Liver (tissue), 3 donors: ENCODE data around the gene RAD51B.

ENCODE experiments used
- EGR1 ChIP-seq, 2 donors: IDR thresholded peaks; 2 replicates each; pipeline ENCODE4 v1.6.1; 2016 to 2018; ENCODE audit warnings: antibody characterized with exemption in 2 of 2, low read depth in 2 of 2
- FOXA1 ChIP-seq: IDR thresholded peaks from 2 replicates; pipeline ENCODE4 v1.6.1; 2016; ENCODE audit warnings: antibody characterized with exemption
- JUND ChIP-seq, 2 donors: IDR thresholded peaks; 2 replicates each; pipeline ENCODE4 v1.6.1; 2016; ENCODE audit warnings: antibody characterized with exemption in 2 of 2
- TF ChIP-seq, protein P1 (sequence below): fragments of 150-350 bp; IDR thresholded peaks from 2 replicates; pipeline ENCODE4 v1.5.1; 2017; ENCODE audit warnings: improper control_type of control experiment, low read depth, low read length; ENCODE audit not compliant: missing input control
- TF ChIP-seq, protein P2 (sequence below): IDR thresholded peaks from 2 replicates; pipeline ENCODE4 v1.6.1; 2016; ENCODE audit warnings: antibody characterized with exemption, mild to moderate bottlenecking
- TF ChIP-seq, protein P3 (sequence below): IDR thresholded peaks from 2 replicates; pipeline ENCODE4 v1.6.1; 2016; ENCODE audit warnings: antibody characterized with exemption
- donor health status: healthy.
- donor health status: healthy.

DNA sequence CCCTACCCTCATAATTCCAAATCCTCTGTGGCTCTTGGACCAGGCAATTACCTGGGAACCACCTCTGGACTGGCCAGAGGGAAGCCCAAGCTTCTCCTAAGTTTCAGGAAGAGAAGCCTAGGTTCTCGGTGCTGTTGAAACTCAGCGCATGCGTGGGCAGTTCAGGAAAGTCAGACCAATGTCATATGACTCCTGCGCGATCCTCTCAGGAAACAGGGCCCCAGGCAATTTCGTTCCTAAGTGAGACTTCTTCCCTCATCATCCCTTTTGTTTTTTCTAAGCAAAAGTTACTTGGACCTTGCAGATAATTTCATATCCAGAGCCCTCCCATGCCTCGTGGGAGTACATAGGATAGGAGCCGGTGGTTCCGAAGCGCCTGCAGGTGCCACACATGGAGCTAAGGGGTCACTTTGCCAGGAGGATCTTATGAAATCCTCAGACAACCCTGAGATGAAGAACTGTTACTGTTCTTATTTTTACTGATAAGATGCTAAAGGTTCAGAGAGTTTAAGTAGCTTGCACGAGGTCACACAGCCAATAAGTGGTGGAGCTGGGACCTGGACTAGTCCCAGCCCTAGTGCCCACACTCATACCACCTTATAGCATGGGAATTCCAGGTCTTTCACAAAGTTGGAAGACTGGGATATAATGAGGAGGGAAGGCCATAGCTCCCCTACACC, 805.1 kb downstream of the RAD51B start:
- TF ChIP-seq FOXA1, result no peak
- TF ChIP-seq, protein P1, sequence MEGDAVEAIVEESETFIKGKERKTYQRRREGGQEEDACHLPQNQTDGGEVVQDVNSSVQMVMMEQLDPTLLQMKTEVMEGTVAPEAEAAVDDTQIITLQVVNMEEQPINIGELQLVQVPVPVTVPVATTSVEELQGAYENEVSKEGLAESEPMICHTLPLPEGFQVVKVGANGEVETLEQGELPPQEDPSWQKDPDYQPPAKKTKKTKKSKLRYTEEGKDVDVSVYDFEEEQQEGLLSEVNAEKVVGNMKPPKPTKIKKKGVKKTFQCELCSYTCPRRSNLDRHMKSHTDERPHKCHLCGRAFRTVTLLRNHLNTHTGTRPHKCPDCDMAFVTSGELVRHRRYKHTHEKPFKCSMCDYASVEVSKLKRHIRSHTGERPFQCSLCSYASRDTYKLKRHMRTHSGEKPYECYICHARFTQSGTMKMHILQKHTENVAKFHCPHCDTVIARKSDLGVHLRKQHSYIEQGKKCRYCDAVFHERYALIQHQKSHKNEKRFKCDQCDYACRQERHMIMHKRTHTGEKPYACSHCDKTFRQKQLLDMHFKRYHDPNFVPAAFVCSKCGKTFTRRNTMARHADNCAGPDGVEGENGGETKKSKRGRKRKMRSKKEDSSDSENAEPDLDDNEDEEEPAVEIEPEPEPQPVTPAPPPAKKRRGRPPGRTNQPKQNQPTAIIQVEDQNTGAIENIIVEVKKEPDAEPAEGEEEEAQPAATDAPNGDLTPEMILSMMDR, result no peak
- TF ChIP-seq, protein P2, sequence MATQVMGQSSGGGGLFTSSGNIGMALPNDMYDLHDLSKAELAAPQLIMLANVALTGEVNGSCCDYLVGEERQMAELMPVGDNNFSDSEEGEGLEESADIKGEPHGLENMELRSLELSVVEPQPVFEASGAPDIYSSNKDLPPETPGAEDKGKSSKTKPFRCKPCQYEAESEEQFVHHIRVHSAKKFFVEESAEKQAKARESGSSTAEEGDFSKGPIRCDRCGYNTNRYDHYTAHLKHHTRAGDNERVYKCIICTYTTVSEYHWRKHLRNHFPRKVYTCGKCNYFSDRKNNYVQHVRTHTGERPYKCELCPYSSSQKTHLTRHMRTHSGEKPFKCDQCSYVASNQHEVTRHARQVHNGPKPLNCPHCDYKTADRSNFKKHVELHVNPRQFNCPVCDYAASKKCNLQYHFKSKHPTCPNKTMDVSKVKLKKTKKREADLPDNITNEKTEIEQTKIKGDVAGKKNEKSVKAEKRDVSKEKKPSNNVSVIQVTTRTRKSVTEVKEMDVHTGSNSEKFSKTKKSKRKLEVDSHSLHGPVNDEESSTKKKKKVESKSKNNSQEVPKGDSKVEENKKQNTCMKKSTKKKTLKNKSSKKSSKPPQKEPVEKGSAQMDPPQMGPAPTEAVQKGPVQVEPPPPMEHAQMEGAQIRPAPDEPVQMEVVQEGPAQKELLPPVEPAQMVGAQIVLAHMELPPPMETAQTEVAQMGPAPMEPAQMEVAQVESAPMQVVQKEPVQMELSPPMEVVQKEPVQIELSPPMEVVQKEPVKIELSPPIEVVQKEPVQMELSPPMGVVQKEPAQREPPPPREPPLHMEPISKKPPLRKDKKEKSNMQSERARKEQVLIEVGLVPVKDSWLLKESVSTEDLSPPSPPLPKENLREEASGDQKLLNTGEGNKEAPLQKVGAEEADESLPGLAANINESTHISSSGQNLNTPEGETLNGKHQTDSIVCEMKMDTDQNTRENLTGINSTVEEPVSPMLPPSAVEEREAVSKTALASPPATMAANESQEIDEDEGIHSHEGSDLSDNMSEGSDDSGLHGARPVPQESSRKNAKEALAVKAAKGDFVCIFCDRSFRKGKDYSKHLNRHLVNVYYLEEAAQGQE, result no peak
- TF ChIP-seq EGR1 (IDR thresholded peaks at IDR 0.05; ENCODE audit: low read depth in 2 of 2), result no peak
- no peak for TF ChIP-seq JUND (IDR thresholded peaks at IDR 0.05)
- TF ChIP-seq, protein P3, sequence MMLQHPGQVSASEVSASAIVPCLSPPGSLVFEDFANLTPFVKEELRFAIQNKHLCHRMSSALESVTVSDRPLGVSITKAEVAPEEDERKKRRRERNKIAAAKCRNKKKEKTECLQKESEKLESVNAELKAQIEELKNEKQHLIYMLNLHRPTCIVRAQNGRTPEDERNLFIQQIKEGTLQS, result no peak
